Colon (tissue), 2 donors: ENCODE measurements around the gene TMPRSS11D.

ENCODE experiments used
- FAIRE-seq: peaks from 2 replicates; lab custom pipeline; 2012; peaks lifted over from hg19 to GRCh38; lab: Jason Lieb, UNC
- donor health status: control.
- donor health status: control.

TMPRSS11D gene

DNA sequence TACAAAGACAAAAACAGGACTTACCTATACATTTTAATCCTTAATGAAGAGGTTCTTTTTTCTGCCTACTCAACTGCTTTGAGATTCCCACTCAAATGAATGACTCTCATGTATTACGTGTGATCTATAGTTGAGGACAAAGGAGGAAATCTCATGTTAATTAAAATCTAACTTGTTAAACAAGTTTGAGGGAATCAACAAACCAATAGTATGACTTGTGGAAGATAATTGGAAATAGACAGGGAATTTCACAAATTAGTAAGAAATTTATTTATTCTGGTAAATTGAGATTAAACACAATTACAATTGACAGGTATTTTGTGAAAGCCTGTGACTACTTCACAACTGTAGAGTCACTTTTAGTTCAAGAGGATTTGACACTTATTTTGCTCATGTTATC, at the start of gene TMPRSS11D:
TSS of gene TMPRSS11D (minus strand) at position 101 of the 400 bp plus-strand sequence. CDS start at position 32, 69 bp downstream.
- no peak for FAIRE-seq

GRCh38 chr4:67933038-67933437, 49.2 kb upstream of the TMPRSS11D start:
- no peak for FAIRE-seq

DNA sequence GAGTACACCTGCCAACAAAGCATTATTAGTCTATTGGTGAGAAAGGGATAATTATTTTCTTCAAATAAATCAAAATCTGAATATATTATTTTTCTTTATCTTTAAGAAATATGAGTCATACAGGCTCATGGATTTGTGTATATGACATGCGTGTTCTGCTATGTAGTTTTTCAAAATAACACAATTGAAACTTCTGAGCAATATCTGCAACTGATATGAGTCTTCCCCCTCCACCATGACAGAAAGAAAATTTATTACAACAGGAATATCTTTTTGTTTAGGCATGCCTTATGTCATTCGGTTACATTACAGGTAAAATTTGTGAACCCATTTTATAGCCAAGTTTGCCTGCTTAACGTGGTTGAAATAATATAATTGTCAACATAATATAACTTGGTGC, 47.5 kb upstream of the TMPRSS11D start:
- FAIRE-seq, result no peak

- FAIRE-seq, result no peak
Observed at GRCh38 chr4:67929426-67929825, 45.6 kb upstream of the TMPRSS11D start.

DNA sequence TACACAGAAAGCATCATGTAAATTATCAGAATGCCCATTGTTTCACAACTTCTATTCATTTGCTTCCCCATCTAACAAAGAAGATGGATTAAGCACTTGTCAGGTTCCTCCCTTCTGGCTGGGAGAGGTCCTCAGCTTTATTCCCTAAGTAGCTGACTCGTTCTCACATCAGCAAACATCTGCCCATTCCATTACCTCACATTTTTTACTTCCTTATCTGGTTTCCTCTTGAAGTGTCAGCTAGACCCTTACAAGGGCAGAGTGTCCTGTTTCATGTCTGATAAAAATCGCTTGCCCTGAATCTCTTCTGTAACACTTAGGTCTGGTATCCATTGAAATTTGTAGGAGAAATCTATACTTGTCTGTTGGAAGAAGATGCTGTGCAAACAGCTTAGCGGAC, 44.7 kb upstream of the TMPRSS11D start:
- no peak for FAIRE-seq

- FAIRE-seq, result no peak
Observed at GRCh38 chr4:67927251-67927650, 43.4 kb upstream of the TMPRSS11D start.

DNA sequence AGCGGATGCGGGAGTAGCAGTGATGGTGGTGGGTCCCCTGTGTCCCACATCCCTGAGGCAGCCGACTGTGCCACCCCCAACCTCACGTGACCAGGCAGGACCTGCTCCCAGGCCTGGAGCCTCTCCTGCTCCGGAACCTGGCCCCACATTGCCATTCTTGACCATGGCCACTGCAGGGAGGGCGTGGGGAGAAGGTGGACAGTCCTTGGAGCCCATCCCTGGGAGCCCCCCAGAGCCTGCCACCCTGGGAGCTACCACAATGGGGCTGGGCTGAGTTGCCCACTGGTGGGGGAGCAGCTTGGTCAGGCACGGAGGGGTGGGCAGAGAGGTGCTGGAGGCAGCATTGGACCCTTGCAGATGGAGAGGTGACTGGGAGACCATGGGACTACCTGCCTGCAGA, 42.7 kb upstream of the TMPRSS11D start:
- FAIRE-seq, result no peak

DNA sequence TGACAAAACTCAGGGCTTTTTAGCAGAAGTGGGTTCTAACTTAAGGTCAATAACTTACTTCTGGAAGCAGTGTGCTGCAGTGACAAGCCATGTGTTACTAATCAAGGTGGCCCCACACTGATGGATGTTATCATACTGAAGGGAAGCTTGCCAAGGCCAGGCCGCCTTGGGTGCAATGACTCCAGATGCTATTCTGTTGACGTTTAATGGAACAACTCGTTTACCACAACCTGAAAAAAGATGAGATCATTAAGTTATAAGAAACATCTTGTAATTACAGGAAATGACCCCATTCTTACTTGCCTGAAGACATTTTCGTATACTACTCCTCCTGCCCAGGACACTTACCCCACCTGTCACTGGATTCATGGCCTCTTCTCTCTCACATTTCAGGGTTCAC, 38.9 kb upstream of the TMPRSS11D start:
- FAIRE-seq, result no peak

GRCh38 chr4:67918428-67918827, 34.6 kb upstream of the TMPRSS11D start:
- no peak for FAIRE-seq

DNA sequence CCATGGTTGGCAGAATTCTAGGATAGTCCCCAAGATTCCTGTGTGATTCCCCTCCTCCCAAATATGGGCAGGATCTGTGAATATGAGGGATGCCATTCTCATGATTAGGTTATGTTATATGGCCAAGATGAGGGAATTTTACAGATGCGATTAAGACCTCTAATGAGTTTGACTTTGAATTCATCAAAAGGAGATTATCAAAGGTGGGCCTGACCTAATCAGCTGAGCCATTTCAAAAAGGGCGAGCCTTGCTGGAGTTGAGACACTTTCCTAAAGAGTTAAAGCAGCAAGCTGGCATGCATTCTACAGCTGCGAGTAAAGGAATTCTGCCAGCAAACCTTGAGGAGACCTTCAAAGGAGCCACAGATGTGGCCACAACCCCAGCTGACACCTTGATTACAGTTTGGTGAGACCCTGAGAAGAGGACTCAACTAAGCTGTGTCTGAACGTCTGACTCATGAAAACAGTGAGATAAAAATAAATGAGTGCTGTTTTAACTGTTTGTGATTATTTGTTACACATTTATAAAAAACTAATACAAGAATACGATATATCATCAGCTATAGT, 31.7 kb upstream of the TMPRSS11D start:
- FAIRE-seq, result no peak

- no peak for FAIRE-seq
Observed at GRCh38 chr4:67912080-67912479, 28.3 kb upstream of the TMPRSS11D start.

GRCh38 chr4:67911638-67912037, 27.8 kb upstream of the TMPRSS11D start:
- FAIRE-seq, result no peak

DNA sequence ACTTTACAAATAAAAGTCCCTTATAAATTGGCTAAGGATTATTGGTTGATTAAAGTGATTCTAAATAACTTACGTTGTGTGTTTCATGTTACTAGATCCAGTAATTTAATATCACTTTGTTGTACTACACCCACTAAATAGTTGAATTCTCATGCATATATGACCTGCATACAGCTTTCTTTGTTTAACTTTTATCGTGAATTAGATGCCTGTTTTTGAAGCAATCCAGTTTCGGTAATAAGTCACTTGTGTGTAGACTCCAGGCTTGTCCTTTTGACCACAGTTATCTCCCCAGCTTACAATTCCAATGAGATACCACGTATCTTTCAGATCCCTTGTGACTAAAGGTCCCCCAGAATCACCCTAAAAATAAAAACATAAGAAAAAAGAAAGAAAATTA, 27.3 kb upstream of the TMPRSS11D start:
- FAIRE-seq, result no peak

GRCh38 chr4:67910585-67910905, 26.7 kb upstream of the TMPRSS11D start:
- no peak for FAIRE-seq

DNA sequence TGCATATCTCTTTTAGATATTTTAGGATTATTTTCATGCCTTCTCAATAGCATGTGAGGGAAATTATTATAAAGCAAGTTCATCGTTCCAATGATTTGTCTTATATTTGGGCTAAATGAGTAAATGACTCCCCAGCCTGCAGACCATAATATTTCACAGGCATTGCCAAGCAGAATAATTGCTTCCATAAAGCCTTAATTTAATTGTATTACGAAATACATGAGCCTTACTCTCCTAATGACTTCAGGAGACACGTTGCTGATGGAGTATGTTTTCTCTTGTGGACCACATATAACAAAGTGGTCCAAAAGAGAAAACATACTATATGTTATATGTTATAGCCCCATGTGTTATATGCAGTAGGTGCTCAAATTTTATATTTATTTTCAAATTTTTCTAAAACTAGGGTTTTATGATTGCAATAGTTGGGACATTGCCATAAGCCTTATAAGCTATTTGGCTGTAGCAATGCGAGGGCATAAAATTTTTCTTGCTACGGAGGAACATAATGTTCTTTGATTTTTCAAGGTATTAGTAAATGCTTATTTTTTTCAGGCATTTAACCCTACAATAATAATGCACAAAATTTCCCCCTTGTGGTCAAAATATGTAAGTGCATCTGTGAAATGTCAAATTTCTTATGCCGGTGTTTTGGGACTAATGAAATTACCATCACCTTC, 26.2 kb upstream of the TMPRSS11D start:
- no peak for FAIRE-seq

- FAIRE-seq, result no peak
Observed at GRCh38 chr4:67907650-67908049, 23.8 kb upstream of the TMPRSS11D start.

- FAIRE-seq, result no peak
Observed at GRCh38 chr4:67899096-67899495, 15.3 kb upstream of the TMPRSS11D start.

DNA sequence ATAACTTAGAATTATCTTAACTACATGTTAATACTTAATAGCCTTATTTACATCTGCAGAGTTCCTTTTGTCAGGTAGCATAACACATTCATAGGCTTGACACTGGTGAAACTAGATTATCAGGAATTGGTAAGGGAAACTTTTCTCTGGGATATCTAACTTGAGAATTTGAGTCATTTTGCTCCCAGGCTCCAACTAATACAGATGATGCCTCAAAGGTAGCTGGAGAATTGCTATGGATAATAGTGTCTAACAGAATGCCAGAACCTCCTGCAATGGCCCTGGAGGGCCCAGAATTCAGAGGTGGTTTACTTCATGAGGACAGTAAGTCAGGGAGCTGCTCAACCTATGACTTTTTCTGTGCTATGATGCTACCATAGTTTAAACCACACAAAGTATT, 13.9 kb upstream of the TMPRSS11D start:
- no peak for FAIRE-seq

GRCh38 chr4:67896421-67897065, 12.7 kb upstream of the TMPRSS11D start:
- FAIRE-seq, result no peak

DNA sequence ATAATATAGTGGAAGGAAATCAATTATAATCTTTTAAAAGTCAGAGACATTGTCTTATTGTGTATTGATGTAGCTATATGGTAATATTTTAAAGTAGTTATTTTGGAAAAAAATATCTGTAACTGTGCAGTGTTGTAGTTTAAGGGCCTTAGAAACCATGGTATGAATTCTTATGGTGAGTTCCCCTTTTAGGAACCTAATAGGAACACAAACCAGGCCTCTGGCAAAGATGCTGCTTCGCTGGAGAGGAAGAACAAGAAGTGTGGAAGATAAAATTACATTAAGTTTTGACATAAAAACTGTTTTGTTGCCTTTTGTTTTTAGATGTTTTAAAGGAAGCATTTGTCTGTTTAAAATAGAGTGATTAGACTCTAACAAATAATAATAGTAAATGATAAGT, 10.9 kb upstream of the TMPRSS11D start:
- no peak for FAIRE-seq

- no peak for FAIRE-seq
Observed at GRCh38 chr4:67892905-67893304, 9.1 kb upstream of the TMPRSS11D start.

DNA sequence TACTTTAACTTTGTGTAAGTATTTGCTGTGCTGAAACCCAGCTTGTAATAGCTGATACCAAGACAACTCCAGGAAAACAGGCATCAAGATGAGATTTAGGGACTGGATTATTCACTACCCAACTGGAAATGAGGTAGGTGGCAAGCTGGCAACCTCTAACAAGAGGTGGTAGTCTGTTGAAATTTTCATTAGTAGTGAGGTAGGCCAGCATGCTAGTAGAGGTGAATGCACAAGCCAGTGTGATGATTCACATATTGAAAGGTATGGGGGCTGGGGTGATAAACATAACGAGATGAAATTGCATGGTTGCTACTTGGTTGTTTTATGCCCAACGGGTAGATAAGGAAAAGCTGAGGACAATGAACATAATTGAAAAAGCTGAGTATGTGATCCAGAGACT, 8.5 kb upstream of the TMPRSS11D start:
- no peak for FAIRE-seq

- no peak for FAIRE-seq
Observed at GRCh38 chr4:67891645-67892044, 7.8 kb upstream of the TMPRSS11D start.

DNA sequence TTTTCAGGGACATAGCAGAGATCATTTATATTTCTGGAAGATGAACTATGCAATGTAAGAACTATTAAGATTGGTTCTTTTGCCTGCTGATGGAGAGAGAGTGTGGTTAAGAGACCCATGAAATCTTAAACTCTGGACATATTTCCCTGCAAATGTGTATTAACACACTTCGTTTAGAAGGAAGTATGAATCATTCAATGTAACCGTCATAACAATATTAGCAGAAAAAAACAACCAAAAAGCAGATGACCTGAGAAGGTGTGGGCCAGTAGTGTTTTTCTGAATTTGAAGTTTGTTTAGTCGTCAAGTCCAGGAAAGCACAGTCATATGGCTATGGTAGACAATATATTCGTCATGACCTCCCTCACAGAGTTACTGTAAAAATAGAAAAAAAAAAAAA, 2.5 kb upstream of the TMPRSS11D start:
- FAIRE-seq, result no peak
